Chondrocyte (in vitro differentiated cells): ENCODE results near the gene MRPS22. TPM values are rescaled to one million over a fixed set of nuclear protein-coding genes. Genes with fewer than 3 reads are reported as not detected.

Source experiments
- DNase-seq: peaks from one replicate; pipeline ENCODE4 v3.0.0; 2021; ENCODE audit warnings: mixed read lengths, low spot score
- H3K27ac Mint-ChIP-seq: one replicate; pipeline ENCODE4 v1.8.0; 2021; ENCODE audit warnings: mild to moderate bottlenecking, moderate library complexity, mixed read lengths; ENCODE audit not compliant: unreplicated experiment
- H3K27me3 Mint-ChIP-seq: 2 replicates; pipeline ENCODE4 v1.8.0; 2021; ENCODE audit warnings: low read depth, mixed read lengths
- H3K36me3 Mint-ChIP-seq: 2 replicates; pipeline ENCODE4 v1.8.0; 2021; ENCODE audit warnings: low read depth, mixed read lengths
- H3K4me1 Mint-ChIP-seq: 2 replicates; pipeline ENCODE4 v1.8.0; 2021; ENCODE audit warnings: low read depth, mild to moderate bottlenecking, mixed read lengths
- H3K4me3 Mint-ChIP-seq: one replicate; pipeline ENCODE4 v1.8.0; 2021; ENCODE audit warnings: mild to moderate bottlenecking, moderate library complexity, mixed read lengths; ENCODE audit not compliant: unreplicated experiment
- H3K9me3 Mint-ChIP-seq: 2 replicates; pipeline ENCODE4 v1.8.0; 2021; ENCODE audit warnings: low read depth, mixed read lengths
- total RNA-seq: library from RNA; stranded (reverse); gene quantifications from 3 replicates; pipeline ENCODE4 v1.2.1, GENCODE V29; 2021
- TF ChIP-seq, protein P1 (sequence below): fragments of 200-600 bp; sonication (generic); IDR thresholded peaks from 2 replicates; pipeline ENCODE4 v1.5.0; 2021; ENCODE audit warnings: antibody characterized with exemption, mild to moderate bottlenecking, moderate library complexity

The MRPS22 gene
- total RNA-seq, 1 donor from 2014 or later: 29.5 TPM

DNA sequence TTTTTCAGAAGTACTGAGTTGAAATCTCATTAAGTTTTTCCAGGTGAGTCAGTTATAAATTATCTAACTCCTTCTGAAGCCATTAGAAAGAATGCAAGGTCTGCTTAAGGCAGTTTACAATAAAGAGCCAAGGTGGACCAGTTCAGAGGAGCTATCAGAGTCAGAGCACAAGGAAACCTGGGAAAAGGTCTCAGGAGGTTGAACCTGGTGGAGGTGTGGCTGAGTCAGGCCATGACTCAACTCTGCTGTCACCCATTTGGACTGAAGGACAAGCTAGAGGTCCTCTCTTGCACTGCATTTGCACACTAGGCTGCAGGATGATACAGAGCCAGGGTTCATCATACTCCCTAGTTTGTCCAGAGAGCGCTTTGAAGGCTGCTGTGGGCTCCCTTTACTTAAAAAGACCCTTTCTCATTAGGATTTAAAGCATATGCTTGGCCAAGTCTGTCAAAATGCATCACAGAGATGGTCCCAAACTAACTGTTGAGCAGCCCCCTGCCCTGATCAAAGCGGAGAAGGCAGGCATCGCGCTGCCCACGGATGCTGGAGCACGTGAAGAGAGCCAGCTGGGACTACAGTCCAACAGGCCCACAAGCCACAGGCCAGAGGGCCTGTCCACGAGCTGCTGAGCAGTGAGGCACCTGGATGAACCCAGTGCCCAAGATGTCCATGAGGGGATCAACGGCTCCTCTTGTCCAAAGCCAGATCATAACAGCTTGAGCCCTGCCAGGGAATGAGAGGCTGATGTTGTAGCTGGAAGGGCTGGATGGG is 26.0 kb upstream of the MRPS22 start:
- TF ChIP-seq, protein P1, sequence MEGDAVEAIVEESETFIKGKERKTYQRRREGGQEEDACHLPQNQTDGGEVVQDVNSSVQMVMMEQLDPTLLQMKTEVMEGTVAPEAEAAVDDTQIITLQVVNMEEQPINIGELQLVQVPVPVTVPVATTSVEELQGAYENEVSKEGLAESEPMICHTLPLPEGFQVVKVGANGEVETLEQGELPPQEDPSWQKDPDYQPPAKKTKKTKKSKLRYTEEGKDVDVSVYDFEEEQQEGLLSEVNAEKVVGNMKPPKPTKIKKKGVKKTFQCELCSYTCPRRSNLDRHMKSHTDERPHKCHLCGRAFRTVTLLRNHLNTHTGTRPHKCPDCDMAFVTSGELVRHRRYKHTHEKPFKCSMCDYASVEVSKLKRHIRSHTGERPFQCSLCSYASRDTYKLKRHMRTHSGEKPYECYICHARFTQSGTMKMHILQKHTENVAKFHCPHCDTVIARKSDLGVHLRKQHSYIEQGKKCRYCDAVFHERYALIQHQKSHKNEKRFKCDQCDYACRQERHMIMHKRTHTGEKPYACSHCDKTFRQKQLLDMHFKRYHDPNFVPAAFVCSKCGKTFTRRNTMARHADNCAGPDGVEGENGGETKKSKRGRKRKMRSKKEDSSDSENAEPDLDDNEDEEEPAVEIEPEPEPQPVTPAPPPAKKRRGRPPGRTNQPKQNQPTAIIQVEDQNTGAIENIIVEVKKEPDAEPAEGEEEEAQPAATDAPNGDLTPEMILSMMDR: no peak
- no peaks in the 10 kb centered on the region for H3K36me3 Mint-ChIP-seq
- H3K9me3 Mint-ChIP-seq: no peaks in the 10 kb centered on the region
- H3K27ac Mint-ChIP-seq: no peak overlapping the region
- DNase-seq: no peak
- H3K4me1 Mint-ChIP-seq: no peaks in the 10 kb centered on the region
- H3K4me3 Mint-ChIP-seq: no peak overlapping the region
- peaks cover 45% of the 10 kb centered on the region for H3K27me3 Mint-ChIP-seq

DNA sequence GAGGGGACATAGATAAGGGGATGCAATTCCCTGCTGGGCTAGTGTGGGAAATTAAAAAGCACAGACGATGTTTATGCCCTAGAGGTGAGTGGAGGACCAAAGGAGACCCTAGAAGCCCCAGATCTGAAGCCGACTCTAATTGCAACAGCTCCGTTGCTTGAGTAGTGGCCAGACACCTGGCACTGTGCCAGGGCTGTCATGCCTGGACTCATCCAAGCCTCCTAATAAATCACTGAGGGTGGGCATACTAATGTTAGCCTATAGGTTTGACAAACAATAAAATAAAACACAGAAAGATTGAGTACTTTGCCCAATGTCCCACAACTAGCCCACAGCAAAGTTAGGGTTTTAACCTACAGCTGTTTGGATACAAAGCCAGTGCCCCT is 25.4 kb upstream of the MRPS22 start:
- Mint-ChIP-seq H3K36me3 (no peaks in the 10 kb centered on the region), H3K4me3 (no peak overlapping the region), H3K27ac (no peak overlapping the region), H3K27me3 (peaks cover 46% of the 10 kb centered on the region), H3K4me1 (no peaks in the 10 kb centered on the region), H3K9me3 (no peaks in the 10 kb centered on the region)
- DNase-seq: no peak
- TF ChIP-seq, protein P1: no peak

GRCh38 chr3:139318826-139319225 is 25.0 kb upstream of the MRPS22 start:
- TF ChIP-seq, protein P1: no peak
- Mint-ChIP-seq H3K9me3 (no peaks in the 10 kb centered on the region), H3K36me3 (no peaks in the 10 kb centered on the region), H3K27ac (no peak overlapping the region), H3K4me1 (no peaks in the 10 kb centered on the region), H3K27me3 (peaks cover 45% of the 10 kb centered on the region), H3K4me3 (no peak overlapping the region)
- no peak for DNase-seq

GRCh38 chr3:139319428-139320402 is 24.1 kb upstream of the MRPS22 start:
- Mint-ChIP-seq H3K4me3 (no peak overlapping the region), H3K27ac (no peak overlapping the region), H3K4me1 (no peaks in the 10 kb centered on the region), H3K9me3 (no peaks in the 10 kb centered on the region), H3K36me3 (no peaks in the 10 kb centered on the region), H3K27me3 (peaks cover 41% of the 10 kb centered on the region)
- no peak for DNase-seq
- TF ChIP-seq, protein P1: peak; percentile 55

GRCh38 chr3:139320551-139321309 is 23.1 kb upstream of the MRPS22 start:
- H3K9me3 Mint-ChIP-seq: no peaks in the 10 kb centered on the region
- TF ChIP-seq, protein P1: no peak
- no peak overlapping the region for H3K27ac Mint-ChIP-seq
- H3K36me3 Mint-ChIP-seq: no peaks in the 10 kb centered on the region
- H3K4me3 Mint-ChIP-seq: no peak overlapping the region
- peaks cover 39% of the 10 kb centered on the region for H3K27me3 Mint-ChIP-seq
- H3K4me1 Mint-ChIP-seq: no peaks in the 10 kb centered on the region
- DNase-seq: no peak
